Muscle of arm (tissue), 12 donors: ENCODE results near the gene KCTD7. TPM values are rescaled to one million over a fixed set of nuclear protein-coding genes. Genes with fewer than 3 reads are reported as not detected.
"Not testable (repeated sequence)": the region's sequence is repeated elsewhere in the genome, so short reads cannot be mapped to it uniquely, and the experiment has no call there.

Source experiments
- DNase-seq: peaks from one replicate; pipeline ENCODE4 v3.0.0-alpha.2; 2013
- polyA plus RNA-seq, 12 donors: library from polyadenylated mRNA; unstranded; fragments of 120-200 nt; gene quantifications; one replicate each; pipeline ENCODE4 v1.2.1, GENCODE V29; 2013; ENCODE audit not compliant: insufficient read length in 12 of 12

The KCTD7 gene
- polyA plus RNA-seq, 12 donors, result 16.1 to 20.6 (median 18.3) TPM; not detected in 1

DNA sequence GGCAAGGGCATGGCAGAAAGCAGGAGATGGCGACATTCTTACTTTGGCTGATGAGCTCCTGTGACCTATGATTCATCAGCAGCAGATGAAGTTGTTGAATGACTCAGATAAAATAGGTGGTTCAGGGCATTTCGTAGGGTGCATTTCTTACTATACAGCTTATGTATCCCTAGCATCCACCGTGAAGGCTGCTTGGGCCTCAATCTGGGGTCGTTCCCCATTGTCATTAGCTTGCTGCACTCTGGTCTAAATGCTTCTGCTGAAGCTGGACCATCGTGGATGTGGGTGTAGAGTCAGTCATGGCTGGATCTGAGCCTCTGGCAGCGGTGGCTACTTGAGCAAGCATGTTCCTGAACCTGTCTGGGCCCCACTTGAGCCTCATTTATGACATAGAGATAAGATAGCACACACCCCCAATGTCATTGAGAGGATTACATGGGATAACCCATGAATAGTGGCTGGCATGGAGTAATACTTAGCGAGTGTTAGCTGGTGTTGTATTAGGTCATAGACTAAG, 44.5 kb downstream of the KCTD7 start:
- DNase-seq, result not testable (repeated sequence)

DNA sequence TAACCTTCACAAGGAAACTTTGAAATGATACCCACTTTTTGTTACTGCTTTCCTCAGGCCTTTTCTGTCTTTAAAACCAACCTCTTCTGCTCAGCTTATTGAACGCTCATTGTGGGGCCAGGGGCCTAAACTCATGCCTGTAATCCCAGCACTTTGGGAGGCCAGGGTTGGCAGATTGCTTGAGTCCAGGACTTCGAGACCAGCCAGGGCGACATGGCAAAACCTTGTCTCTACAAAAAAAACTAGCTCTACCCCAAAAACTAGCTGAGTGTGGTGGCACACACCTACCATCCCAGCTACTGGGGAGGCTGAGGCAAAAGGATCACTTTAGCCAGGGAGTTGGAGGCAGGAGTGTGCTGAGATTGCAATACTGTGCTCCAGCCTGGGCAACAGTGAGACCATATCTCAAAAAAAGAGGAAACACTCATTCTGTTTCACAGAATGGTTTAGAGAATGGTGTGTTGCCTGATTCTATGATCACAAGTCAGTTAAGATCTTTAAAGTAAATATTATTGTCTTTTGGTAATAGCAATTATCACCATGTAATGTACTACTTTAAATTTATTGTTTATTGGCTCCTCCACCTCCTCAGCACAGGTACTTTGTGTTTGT, 51.1 kb downstream of the KCTD7 start:
- DNase-seq, result no peak

DNA sequence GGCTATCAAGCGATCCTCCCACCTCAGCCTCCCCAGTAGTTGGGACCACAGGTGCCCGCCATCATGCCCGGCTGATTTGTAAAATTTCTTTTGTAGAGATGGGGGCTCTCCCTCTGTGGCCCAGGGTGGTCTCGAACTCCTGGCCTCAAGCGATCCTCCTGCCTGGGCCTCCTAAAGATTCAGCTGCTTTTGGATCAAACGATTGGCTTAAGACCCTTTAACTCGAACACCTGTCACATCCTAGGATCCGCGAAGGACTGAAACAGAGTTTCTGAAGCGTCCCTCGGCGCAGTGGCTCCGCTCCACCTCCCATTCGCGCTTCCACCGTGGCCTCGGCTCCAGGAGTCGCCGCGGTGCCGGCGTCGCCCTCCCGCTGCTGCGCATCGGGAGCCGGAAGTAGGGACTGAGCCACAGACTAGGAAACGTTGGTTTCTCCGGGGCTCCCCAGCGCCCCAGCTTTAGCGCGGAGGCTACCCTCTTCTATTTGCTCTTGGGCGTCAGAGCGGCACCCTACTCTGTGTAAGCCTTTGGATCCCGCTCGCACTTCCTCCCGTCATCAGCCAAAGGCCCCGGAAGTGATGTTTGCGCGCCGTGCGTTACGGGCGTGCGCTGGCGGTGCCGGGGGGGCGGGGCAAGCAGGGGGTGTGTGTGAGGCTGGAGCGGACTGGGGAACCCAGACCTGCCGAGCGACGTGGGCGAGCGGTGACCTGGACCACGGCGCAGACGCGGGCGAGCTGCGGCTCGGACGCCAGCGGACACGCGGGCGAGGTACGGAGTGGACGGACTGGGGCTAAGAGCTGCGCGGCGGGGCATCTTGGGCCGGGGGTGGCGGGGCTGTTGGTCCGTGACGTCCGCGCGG, 53.0 kb downstream of the KCTD7 start:
- peak; percentile 97 for DNase-seq

DNA sequence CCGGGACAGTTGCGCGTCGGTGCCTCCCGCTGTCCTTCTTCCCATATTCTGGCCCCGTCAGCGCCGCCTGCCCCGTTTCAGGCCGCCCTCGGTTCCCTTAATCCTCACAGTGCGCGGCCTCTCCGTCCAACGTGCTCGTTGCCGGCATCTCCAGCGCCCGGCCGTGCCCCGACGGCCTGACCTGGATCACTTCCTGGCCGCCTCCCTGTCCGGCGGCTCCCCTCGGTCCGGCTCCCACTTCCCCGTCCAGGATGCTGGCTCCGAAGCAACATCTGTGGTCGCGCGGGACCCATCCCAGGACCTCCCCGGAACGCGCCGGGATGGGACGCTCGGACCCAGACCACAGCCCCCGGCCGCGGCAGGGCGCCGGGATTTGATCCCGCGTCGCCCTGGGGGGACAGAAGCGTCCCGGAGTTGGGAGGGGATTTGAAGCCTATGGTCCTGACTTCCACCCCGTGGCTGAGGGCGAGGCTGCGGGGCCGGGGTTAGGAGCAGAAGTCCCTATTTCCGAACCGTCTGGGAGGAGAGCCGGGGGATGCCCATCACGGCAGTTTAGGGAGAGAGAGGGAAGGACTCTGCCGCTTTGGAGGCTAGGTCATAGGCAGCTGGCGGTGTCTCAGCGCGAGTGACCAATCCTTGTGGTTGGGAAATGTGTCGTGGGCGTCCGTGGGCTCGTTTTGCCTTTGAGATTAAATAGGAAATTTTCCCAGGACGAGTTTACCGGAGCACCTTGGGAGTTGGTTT, 53.8 kb downstream of the KCTD7 start:
- no peak for DNase-seq

DNA sequence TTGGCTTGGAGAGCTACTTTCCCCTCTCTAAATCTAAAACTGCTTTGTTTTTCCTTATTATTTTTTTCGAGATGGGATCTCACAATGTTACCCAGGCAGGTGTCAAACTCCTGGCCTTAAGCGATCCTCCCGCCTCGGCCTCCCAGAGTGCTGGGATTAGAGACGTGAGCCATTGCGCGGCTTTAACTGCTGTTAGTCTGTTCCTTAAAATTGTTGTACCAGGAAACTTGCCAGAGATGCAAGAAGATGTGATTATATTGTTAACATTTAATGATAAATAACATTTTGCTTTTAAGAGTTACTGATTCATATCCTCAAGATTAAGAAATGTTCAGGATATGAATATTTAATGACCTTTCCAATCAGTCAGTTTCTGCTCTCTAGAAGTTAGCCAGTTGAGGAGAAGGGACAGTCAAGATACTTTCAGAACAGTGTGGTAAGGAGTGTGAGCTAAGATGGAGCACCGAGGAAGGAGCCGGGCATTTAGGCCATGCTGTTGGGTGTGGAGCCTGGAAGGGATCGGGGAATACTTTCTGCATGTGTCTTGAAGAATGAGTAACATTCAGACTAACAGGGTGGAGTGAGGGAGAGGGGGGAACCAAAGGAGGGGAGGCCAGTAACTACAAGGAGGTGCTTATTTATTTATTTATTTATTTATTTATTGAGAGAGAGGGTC, 54.6 kb downstream of the KCTD7 start:
- not testable (repeated sequence) for DNase-seq

DNA sequence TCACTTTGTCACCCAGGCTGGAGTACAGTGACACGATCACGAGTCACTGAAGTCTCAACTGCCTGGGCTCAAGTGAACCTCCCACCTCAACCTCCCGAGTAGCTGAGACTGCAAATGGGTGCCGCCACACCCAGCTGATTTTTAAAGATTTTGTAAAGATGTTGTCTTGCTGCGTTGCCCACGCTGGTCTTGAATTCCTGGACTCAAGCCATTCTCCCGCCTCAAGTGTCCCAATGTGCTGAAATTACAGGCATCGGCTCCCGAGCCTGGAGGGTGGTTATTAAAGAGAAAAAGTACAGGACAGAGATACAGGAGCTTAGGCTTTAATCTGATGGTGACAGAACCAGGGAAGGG, 55.1 kb downstream of the KCTD7 start:
- DNase-seq, result no peak

DNA sequence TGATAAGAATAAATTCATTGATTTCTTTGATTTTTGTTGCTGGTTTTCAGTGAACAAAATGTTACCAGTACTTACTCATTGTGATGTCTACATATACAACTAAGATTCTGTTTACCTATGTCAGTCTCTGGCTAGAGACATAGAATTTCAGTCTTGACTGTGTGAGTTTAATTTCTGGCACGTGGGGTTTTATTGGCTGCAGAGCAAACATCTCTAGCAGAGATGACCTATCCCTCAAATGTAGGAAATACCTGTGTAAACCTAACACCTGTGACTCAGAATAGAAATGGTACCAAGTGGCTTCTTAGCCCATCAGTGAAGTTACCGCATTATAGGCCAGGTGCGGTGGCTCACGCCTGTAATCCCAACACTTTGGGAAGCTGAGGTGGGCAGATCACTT, 57.0 kb downstream of the KCTD7 start:
- DNase-seq, result not testable (repeated sequence)

DNA sequence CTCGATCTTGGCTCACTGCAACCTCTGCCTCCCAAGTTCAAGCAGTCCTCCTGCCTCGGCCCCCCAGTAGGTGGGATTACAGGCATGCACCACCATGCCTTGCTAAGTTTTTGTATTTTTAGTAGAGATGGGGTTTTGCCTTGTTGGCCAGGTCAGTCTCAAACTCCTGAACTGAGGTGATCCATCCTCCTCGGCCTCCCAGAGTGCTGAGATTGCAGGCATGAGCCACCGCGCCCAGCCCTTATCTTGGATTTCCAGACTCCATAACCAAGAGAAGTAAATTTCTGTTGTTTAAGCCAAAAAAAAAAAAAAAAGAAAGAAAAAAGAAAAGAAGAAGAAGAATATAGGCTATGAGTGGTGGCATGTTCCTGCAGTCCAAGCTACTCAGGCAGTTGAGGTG, 58.5 kb downstream of the KCTD7 start:
- DNase-seq, result no peak

DNA sequence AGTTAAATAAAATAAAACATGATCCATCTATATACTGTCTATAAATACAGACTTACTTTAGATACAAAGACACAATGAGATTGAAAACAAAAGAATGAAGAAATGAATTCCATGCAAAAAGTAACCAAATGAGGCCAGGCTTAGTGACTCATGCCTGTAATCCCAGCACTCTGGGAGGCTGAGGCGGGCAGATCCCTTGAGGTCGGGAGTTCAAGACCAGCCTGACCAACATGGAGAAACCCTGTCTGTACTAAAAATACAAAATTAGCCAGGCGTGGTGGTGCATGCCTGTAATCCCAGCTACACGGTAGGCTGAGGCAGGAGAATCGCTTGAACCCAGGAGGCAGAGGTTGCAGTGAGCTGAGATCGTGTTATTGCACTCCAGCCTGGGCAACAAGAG, 59.0 kb downstream of the KCTD7 start:
- not testable (repeated sequence) for DNase-seq

DNA sequence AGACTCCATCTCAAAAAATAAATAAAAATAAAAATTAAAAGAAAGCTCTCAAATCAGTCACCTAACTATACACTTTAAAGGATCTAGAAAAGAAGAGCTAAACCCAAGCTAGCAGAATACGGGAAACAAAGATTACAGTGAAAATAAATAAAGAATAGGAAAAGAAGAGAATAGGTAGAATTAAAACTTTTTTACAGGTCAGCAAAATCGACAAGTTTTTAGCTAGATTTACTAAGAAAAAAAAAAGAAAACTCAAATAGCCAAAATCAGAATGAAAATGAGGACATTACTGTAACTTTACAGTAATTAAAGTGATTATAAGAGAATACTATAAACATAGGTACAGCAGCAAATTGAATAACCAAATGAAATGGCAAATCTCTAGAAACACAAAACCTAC, 60.4 kb downstream of the KCTD7 start:
- no peak for DNase-seq

DNA sequence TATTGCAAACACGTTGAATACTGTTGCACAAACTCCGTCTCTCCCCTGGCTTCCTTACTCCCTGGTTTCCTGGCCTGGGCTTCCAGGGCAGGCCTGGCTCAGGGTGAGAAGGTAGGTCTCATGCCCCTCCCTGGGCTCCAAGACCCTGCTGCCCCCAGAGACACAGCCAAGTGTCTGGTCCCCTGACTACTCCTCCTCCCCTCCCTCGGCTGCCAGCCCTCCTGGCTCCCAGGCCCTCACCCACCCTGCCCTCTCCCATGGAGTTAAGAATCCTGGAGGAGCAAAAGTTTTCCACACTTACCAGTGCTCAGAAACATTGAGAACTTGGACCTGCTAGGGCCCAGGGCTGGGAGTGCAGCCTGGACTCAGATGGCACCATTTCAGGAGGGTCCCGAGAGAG, 64.7 kb downstream of the KCTD7 start:
- no peak for DNase-seq

Other genes with a start within 250 kb of the KCTD7 start
- gene RABGEF1, start 111.9 kb downstream of the KCTD7 start, polyA plus RNA-seq, result 10 to 100 TPM in 11 of 12 donors, not detected in 1; 15.0 to 31.4 (median 21.1) TPM